T follicular helper cell (primary cell): ENCODE measurements around the gene LIPC.

Experiments used
- DNase-seq: peaks from one replicate; pipeline ENCODE4 v3.0.0-alpha.2; 2020; ENCODE audit warnings: low read depth
- total RNA-seq, 2 experiments: gene quantifications; one replicate each; lab custom pipeline; 2026; lab: John Stamatoyannopoulos, UW

The LIPC gene
- total RNA-seq: 0.04 to 0.06 reads per million in 2 experiments

DNA sequence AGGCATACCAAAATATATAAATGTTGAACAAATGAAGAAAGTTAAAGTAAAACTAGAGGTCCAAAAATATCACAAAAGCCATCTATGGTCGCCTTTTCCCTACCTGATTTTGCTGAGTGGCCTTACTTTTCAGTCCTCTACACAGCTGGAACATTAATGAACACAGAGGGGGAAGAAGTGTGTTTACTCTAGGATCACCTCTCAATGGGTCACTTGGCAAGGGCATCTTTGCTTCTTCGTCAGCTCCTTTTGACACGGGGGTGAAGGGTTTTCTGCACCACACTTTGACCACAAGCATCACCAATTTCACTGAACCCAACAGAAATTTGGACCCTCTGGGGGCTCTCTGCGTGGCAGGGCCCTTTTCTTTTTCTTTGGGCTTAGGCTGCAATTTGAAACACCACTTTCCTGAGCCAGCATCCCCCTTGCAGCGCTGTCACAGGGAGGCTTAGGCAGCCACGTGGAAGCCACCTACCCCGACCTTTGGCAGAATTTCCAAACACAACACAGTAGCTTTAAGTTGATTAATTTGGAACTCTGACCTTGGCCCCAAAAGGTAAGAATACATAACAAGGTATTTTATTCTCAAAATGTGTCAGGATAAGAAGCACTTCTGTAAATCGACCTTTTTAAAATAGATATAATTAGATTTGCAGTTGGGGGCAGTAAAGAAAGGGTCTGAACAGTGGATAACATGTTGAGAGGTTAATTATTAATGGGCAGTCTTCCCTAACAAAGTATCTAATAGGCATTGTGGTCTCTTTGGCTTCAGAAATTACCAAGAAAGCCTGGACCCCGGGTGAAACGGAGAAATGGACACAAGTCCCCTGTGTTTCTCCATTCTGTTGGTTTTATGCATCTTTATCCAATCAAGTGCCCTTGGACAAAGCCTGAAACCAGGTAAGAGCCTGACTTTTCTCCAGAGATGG is at the start of gene LIPC:
Gene LIPC (plus strand): TSS at position 771 of the 929 bp plus-strand sequence. CDS start 42 bp downstream, at position 813.
- no peak for DNase-seq

DNA sequence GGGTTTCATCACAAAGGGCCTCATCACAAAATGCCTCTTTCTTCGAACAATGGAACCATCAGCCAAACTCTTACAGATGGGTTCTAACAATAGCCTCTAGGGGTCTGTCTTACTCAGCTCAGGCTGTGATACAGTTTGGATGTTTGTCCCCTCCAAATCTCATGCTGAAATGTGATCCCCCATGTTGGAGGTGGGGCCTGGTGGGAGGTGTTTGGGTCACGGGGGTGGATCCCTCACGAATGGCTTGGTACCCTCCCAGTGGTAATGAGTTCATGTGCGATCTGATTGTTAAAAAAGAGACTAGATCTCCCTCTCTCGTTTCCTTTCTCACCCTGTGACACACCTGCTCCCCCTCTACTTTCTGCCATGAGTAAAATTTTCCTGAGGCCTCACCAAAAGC is 47.9 kb upstream of the LIPC start:
- no peak for DNase-seq

DNA sequence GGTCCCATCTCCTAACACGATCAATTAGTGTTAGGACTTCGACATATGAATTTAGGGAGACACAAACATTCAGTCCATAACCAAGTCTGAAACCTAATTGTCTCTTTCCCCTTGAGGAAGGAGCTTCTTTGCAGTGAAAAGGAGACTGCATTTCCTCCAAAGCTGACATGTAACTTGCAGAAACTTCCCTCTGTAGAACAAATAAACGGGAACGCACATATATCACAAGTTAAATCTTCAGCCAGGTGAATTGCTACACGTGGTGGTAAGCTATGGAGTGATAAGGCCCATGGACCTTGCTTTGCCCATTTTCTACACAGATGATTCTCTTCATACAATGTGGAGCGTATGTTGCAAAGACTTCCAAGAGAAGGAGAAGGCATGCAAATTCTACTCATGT is 47.1 kb upstream of the LIPC start:
- no peak for DNase-seq

DNA sequence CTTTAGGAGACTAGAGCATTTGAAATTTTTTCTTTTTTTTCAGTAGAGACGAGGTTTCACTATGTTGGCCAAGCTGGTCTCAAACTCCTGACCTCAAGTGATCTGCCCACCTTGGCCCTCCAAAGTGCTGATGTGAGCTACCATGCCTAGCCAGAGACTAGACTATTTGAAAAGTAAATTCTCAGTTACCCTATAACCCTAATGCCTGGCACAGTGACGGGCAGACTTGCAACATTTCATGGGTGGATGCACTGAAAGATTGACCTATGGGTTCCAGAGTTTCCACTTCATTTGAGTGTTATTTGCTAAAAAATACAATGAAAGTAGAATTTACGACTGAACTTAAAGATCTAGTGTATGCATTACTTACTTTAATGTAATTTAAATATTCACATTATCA is 45.7 kb upstream of the LIPC start:
- DNase-seq: no peak

DNA sequence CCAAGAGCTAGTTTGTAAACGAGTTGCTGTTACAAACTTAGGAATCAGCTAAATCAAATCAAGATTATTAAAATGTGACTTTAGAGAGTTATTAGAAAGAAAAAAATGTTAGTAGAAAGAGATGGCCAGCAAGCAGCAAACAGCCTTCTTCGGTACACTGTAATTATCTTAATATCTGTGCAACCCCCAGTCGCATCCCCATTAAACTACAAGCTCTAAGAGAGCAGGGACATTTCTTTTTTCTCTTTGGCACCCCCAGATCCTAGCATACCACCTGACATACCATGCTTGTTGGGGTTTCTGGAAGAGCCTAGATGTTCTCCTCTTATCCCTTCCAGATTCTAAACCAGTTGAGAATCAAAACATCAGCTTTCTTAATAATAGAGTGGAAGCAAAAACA is 45.1 kb upstream of the LIPC start:
- DNase-seq: no peak

DNA sequence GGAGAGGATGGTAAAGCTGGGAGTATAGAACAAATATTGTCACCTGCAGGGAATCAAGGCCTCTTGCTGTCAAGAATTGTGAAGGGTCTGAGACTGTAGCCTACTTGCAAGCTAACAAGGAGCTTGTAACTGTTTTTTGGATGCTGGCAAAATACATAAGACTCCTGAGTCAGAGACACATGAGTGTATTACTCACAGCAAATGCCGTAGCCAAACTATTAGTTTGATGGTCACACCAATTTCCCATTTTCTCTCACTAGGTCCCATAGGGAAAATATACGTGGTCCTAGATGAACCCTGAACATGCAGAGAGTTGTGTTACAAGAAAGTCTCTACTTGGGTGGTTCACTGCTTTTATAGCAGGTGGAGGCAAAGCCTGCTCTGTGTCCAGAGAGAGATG is 44.7 kb upstream of the LIPC start:
- DNase-seq: no peak

DNA sequence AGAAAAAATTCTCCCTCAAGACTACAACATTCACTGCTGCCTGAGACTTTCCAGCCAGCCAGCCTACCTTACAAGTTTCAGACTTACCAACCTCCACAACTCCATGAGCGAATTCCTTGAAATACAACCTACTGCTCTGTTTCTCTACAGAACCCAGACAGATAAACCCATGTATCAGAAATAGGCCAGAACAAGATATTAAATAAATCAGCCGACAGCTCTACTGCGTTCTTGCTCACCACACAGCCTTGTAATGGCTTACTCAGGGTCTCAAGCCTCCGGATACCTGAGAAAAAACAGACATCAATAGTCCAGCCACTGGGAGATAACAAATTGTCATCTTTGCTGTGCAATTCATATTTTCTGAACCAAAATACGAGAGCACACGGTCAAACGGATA is 43.6 kb upstream of the LIPC start:
- no peak for DNase-seq

DNA sequence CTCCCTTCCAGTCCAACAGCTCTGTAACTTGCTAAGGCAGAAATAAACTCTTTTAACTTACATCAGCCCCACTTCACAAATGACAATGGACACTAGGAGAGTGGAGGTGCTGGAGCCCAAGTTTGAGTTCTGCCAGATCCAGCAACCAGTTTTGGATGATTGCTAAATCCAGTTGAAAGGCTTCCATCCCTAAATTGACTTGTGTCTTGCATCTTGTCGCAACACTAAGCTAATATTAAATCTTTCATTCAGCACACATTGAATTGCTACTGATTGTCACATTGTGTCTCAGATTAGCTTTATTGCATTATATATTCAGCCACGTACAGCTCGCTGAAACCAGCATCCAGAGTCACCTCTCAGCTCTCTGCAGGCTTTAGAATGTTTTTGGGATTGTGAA is 41.7 kb upstream of the LIPC start:
- no peak for DNase-seq

DNA sequence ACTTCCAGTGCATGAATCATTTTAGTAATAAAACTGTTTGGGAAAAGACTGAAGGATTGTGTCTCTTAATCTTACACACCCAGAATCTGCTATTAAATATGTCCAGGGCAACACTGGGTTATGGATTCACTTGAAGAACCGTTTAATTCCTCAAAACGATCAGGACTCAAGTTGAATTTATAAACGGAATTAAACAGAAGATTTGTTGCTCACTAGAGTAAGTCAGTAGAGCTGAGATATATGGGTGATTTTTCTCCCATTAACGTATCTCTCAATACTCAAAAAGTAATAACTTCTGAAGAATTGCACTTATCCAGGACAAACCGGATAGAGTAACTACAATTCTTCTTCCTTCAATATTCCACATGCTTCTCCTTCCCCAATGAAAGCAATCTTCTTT is 41.1 kb upstream of the LIPC start:
- DNase-seq: no peak

DNA sequence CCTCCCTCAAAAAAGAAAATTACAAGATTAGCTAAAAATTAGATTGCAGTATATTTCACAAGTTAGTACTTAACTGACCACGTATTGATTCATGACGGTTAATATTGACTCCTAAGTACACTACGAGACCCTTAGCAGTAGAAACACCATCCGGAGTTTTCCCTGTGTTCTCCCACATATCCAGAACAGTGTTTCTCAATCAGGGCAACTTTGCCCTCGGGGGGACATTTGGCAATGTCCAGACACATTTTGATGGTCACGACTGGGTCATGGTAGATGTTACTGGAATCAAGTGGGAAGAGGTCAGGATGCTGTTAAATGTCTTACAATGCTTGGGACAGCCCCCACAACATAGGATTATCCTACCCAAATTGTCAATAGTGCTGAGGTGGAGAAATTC is 40.7 kb upstream of the LIPC start:
- DNase-seq: no peak

DNA sequence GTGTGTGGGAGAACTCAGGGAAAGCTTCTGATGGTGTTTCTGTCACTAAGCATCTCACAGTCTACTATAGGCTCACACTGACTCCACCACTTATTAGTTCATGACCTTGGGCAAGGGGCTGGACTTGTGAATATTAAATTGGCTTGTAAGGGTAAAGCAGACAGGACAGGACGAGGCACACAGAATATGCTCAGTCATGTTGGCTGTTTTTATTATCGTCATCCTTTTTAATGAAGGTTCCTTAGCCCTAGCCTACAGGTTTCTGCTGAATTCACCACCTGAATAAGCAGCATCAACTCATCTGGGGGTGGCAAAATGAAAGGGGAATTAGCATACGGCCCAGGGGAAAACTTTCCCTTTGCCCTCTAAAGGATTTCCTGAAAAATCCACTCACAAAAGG is 39.6 kb upstream of the LIPC start:
- no peak for DNase-seq

DNA sequence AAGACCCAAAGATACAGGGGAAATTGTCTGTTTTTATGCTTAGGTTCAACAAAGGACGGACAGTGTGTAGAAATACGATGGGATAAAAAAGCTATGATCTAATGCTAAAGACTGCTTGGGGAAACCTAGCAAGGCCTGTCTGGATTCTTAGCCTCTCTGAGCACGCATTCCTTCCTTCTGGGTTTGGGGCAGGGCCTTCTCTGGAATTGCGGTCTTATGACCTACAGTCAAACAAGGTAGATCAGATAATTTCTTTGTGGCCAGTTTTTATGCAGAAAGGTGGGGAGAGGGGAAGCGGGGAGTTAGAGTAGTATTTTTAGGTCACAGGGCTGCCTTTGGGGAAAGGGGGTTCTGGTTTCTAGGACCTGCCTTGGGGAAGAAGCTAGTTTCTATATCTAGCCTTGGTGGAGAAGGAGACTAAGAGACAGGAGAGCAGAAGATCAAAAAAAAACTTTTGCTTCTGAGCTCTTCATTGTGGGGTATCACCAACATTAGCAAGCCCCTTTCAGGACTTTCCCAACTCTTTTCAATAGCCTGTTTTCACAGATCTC is 39.1 kb upstream of the LIPC start:
- DNase-seq: no peak

DNA sequence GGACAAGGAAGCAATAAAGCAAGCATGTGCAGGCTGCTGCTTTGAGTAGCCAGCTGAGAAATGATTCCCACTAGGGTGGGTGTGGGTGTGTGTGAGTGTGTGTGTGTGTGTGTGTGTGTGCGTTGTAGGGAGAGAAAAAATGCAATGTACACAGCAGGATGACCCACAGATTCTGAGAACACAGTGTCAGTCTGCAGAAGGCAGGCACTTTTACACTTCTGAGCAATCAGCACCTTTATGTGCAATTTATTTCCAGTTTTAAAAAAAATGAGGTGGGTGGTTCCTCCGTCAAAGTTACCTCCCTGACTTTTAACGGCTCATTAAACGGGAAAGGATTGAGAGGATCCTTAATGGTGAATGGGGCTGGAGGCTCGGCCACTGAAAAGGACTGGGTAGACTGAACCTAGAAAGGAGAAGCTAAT is 38.5 kb upstream of the LIPC start:
- no peak for DNase-seq

DNA sequence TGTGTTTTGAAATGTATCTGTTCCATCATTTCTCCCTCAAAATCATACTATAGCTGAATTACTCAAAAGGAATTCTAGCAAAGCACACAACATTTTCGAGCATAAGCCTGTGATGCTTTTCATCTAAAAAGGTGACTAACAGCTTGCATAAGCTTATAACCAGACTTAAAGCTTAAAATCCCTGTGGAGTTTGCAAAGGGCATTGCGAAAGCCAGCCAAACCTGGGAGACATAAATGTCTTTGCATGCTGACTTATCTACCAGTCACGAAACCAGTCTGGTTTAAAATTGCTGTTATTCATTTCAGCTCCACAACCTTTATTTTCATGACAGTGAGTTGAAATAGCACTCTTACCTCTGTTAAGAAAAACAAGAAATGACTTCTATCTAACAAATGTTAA is 35.6 kb upstream of the LIPC start:
- DNase-seq: no peak

DNA sequence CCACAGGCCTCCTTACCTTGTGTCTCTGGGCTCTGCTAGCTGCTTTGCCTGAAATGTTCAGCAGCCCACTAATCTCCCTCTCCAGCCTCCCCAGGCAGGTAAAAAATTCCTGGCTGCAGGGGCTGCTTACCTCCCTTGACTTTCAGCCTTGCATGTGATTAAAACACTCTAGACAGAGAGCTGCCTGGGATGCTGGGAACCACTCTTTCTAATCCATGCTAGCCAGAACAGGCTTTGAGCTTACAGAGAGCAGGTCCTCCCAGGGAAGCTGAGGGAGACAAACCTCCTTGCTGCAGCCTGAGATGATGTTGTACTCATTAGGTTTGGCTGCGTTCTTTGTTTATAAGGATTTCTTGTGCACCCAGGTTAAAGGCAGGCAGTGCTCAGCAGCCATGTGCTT is 33.7 kb upstream of the LIPC start:
- DNase-seq: no peak

DNA sequence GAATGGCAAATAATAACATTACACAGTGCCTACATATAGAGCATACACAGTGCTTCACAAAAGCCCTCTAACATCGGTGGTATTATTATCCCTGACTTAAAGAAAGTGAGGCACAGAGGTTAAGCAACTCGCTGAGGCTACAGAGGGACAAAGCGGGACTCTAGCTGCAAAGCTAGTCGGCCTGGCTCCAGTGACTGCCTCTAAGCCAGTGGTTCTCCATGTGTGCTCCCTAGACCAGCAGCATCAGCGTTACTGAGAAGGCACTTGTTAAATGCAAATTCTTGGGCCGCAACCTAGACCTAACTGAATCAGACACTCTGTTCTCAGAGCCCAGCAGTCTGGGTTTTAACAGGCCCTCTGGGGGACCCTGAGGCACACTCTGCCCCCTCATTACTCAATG is 33.1 kb upstream of the LIPC start:
- no peak for DNase-seq

DNA sequence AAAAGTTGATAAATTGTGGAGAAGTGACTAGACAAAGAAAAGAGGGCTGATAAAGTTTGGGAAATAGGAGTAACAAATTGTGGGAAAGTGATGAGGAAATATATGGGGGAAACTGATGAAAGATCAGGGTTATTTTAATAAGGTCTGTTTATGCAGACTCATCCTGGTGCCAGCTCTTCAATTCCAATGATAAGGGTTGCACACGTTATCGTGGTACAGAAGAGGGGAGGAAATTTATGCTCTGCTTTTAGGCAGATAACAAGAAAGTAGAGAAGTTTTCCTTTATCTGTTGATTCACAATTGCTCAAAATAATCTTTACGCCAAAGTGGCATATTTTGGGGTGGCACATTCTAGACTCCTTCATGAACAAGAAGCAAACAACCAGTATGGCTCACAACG is 32.1 kb upstream of the LIPC start:
- DNase-seq: no peak

DNA sequence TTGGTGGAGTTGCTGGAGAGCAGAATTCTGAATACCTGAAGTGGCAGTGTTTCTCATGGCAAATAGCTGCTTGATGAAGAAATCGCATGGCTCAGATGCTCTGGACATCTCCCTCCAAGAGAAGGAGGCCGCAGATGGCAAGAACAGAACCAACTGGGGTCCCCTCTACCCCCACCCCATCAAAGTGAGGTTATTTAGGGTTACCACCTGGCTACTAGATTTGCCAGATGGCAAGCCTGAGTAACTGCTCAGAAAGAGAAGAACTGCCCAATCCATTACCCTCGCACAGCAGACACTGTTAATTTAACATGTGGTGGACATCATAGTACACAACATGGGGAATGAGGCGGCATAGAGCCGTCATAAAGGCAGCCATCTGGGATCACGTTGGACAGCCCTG is 30.5 kb upstream of the LIPC start:
- DNase-seq: no peak

DNA sequence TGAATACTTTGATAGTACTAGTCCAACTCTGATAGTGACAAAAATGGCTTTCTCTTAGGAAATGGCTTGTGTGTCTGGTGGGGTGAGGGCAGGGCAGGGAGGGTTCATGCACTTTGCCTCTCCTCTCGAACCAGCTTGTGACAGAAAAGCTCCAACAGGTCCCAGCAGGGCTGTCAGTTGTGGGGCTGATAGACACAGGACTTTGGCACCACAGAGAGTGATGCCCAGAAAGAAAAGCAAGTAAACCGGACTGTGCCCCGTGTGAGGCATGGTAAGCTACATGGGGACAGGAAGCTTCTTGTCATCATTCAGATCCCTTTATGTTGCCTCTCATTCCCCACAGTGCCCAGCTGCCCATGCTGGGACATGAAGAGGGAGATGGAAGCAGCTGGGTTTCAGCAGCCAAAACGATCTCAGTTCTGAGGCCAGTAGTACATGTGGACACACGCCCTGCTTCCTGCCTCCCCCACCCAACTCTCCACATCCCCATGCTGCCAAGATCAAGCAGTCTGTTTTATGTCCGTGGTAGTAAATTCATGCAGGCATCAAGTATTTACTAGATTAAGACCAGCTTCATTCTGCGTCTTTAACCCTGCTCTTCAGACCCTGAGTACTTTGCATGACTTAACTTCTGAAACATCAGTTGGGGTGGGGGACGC is 29.7 kb upstream of the LIPC start:
- no peak for DNase-seq

DNA sequence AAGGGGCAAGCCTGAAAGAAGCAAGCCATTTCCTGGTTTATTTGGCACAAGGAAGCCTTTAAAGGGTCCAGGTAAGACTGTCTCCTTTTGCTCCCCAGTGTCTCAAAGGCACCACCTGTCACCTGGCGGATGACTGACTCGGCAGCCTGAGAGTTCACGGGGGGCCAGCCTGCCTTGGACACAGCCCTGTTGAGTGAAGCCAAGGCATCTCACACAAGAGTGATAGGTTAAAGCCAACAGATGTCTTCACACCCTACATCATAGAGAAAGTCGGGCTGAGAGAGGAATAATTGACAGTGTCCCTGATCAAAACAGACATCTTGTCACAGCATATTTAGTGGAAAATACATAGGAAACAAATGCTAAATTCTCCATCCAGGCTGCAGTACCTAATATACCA is 28.2 kb upstream of the LIPC start:
- DNase-seq: no peak

DNA sequence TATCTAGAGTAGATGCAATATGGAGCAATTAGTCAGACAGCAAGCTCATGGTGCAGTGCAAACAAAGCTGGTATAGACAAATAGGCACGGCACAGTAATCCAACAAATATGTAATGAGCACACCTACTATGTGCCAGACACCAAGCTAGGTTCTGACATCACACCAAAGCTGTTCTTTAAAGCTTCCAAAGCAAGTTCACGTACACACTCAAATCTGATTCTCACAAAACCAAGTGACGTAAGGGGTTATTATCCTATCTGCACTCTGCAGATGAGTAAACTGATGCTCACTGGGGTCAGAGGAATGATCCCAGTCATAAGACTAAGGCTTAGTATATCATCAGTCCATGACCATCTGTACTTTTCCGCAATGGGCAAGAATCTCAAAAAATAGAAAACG is 27.8 kb upstream of the LIPC start:
- DNase-seq: no peak

DNA sequence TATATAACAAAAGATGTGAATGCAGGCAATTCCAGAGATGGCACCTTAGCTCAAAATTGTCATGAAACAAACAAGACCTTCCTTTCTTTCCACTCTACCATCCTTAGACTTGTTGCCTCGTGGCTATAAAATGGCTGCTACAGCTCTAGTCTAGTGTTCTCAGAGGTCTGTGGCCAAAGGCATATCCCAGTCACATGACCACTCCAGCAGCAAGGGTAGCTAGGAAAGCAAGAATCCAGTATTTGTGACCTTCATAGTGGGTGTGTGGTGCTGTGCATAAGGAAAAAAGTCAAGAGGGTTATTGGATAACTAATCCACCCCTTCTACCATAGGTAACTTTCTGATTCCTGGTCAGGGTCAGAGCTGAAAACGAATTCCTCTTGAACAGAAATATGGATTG is 27.1 kb upstream of the LIPC start:
- DNase-seq: no peak

DNA sequence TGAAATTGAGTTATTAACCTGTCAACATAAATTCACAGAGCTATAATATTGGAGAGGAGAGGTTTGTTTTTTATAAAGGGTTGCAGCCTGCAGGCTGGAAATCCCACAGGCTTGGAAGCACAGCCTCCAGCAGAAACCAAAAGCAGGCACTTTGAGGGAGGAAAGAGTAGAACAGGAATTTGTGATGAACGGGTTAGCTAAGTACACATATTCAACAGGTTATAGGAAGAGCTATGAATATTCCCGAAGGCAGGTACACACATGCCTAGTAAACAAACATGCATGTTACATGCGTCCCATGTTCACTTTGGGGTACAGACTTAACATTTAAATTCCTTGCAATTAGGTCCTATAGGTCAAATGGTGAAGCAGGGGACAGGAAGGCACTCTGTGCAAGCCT is 25.9 kb upstream of the LIPC start:
- DNase-seq: no peak
